GM19328 (cell line): Measurements from ENCODE around the gene MZB1.
"Not testable (repeated sequence)": the region's sequence is repeated elsewhere in the genome, so short reads cannot be mapped to it uniquely, and the experiment has no call there.

Experiments
- ATAC-seq: cut with Tn5 transposase; IDR thresholded peaks from one replicate; pipeline ENCODE4 v1.9.1; 2021; ENCODE audit warnings: mild to moderate bottlenecking, moderate library complexity; ENCODE audit not compliant: unreplicated experiment

Gene MZB1

GRCh38 chr5:139378101-139378825 lies 11.4 kb downstream of the MZB1 start:
- ATAC-seq = no peak

GRCh38 chr5:139377226-139377625 lies 12.5 kb downstream of the MZB1 start:
- no peak for ATAC-seq

- no peak for ATAC-seq
Observed at GRCh38 chr5:139376364-139376763, 13.3 kb downstream of the MZB1 start.

GRCh38 chr5:139374909-139375308 lies 14.8 kb downstream of the MZB1 start:
- no peak for ATAC-seq

- no peak for ATAC-seq
Observed at GRCh38 chr5:139371482-139372435, 18.0 kb downstream of the MZB1 start.

- ATAC-seq = no peak
Observed at GRCh38 chr5:139369181-139369580, 20.5 kb downstream of the MZB1 start.

GRCh38 chr5:139368613-139369012 lies 21.1 kb downstream of the MZB1 start:
- no peak for ATAC-seq

- ATAC-seq = no peak
Observed at GRCh38 chr5:139364466-139364865, 25.2 kb downstream of the MZB1 start.

GRCh38 chr5:139363937-139364336 lies 25.8 kb downstream of the MZB1 start:
- no peak for ATAC-seq

GRCh38 chr5:139361835-139362429 lies 27.8 kb downstream of the MZB1 start:
- no peak for ATAC-seq

GRCh38 chr5:139360384-139360783 lies 29.3 kb downstream of the MZB1 start:
- no peak for ATAC-seq

- ATAC-seq = no peak
Observed at GRCh38 chr5:139358064-139358463, 31.6 kb downstream of the MZB1 start.

GRCh38 chr5:139355900-139356299 lies 33.8 kb downstream of the MZB1 start:
- ATAC-seq = not testable (repeated sequence)

- ATAC-seq = no peak
Observed at GRCh38 chr5:139354186-139354585, 35.5 kb downstream of the MZB1 start.

- ATAC-seq = not testable (repeated sequence)
Observed at GRCh38 chr5:139347863-139348262, 41.9 kb downstream of the MZB1 start.

GRCh38 chr5:139345442-139345841 lies 44.3 kb downstream of the MZB1 start:
- not testable (repeated sequence) for ATAC-seq

GRCh38 chr5:139344177-139344576 lies 45.5 kb downstream of the MZB1 start:
- no peak for ATAC-seq

- ATAC-seq = no peak
Observed at GRCh38 chr5:139343476-139343875, 46.2 kb downstream of the MZB1 start.

- peak; percentile 46 for ATAC-seq
Observed at GRCh38 chr5:139342423-139342723, 47.3 kb downstream of the MZB1 start.

GRCh38 chr5:139341689-139342422 lies 47.9 kb downstream of the MZB1 start, which contains the start of gene PAIP2:
Gene PAIP2, plus strand, starts transcription at chr5:139341854. Its CDS starts 21,931 bp downstream, at chr5:139363785.
- peak; percentile 95 for ATAC-seq

GRCh38 chr5:139341187-139341688 lies 48.5 kb downstream of the MZB1 start:
- no peak for ATAC-seq
